ENCODE data around the gene CYB5D1. TPM values are rescaled to one million over a fixed set of nuclear protein-coding genes. Genes with fewer than 3 reads are reported as not detected.

Gene CYB5D1
- total RNA-seq, 4 donors from 2014 or later: 3.3 to 5.1 (median 4.2) TPM

DNA sequence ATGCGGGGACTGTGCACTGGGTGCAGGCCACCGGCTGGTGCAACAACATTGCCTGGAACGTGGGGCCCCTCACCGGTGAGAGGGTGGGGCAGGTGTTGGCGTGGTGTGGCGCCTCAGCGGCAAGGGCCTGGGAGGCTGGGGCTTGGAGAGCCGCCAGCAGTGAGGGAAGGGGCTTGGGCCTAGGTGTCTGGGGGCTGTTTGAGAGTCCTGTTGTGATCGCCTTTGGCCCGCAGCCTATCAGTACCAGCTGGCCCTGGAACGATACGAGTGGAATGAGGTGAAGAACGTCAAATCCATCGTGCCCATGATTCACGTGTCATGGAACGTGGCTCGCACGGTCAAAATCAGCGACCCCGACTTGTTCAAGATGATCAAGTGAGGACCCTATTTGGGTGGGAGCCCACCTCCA is 5.5 kb upstream of the CYB5D1 start:
- no peaks in the 10 kb centered on the region for H3K27me3 ChIP-seq
- peak overlapping the region in 3 of 4 donors; percentile 14 to 72 (median 52) for H3K27ac ChIP-seq
- H3K4me3 ChIP-seq: no peak overlapping the region
- H3K4me1 ChIP-seq: peaks cover 10 to 40% (median 17%) of the 10 kb centered on the region in 4 donors
- no peak for DNase-seq
- no peaks in the 10 kb centered on the region for H3K9me3 ChIP-seq
- TF ChIP-seq POLR2A (IDR thresholded peaks at IDR 0.05): no peak
- TF ChIP-seq, protein P1, sequence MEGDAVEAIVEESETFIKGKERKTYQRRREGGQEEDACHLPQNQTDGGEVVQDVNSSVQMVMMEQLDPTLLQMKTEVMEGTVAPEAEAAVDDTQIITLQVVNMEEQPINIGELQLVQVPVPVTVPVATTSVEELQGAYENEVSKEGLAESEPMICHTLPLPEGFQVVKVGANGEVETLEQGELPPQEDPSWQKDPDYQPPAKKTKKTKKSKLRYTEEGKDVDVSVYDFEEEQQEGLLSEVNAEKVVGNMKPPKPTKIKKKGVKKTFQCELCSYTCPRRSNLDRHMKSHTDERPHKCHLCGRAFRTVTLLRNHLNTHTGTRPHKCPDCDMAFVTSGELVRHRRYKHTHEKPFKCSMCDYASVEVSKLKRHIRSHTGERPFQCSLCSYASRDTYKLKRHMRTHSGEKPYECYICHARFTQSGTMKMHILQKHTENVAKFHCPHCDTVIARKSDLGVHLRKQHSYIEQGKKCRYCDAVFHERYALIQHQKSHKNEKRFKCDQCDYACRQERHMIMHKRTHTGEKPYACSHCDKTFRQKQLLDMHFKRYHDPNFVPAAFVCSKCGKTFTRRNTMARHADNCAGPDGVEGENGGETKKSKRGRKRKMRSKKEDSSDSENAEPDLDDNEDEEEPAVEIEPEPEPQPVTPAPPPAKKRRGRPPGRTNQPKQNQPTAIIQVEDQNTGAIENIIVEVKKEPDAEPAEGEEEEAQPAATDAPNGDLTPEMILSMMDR (IDR thresholded peaks at IDR 0.05): no peak
- peaks cover 0 to 77% (median 0%) of the 10 kb centered on the region in 3 donors for H3K36me3 ChIP-seq

DNA sequence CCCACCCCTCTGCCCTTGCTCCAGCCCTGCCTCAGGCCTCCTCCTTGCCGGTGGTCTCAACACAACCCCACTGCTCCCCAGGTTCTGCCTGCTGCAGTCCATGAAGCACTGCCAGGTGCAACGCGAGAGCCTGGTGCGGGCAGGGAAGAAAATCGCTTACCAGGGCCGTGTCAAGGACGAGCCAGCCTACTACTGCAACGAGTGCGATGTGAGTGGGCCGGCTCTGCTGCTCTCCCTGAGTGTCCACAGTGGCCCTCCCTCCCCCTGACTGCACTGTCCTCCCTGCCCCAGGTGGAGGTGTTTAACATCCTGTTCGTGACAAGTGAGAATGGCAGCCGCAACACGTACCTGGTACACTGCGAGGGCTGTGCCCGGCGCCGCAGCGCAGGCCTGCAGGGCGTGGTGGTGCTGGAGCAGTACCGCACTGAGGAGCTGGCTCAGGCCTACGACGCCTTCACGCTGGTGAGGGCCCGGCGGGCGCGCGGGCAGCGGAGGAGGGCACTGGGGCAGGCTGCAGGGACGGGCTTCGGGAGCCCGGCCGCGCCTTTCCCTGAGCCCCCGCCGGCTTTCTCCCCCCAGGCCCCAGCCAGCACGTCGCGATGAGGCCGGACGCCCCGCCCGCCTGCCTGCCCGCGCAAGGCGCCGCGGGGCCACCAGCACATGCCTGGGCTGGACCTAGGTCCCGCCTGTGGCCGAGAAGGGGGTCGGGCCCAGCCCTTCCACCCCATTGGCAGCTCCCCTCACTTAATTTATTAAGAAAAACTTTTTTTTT is 4.7 kb upstream of the CYB5D1 start:
- Histone ChIP-seq H3K27me3 (no peaks in the 10 kb centered on the region), H3K4me3 (no peak overlapping the region), H3K36me3 (peaks cover 0 to 69% (median 0%) of the 10 kb centered on the region in 3 donors), H3K27ac (no peak overlapping the region), H3K4me1 (peaks cover 10 to 42% (median 17%) of the 10 kb centered on the region in 4 donors), H3K9me3 (no peaks in the 10 kb centered on the region)
- TF ChIP-seq, protein P1 (IDR thresholded peaks at IDR 0.05): no peak
- TF ChIP-seq POLR2A (IDR thresholded peaks at IDR 0.05): no peak
- DNase-seq: peak in 1 of 3 donors; percentile 52

DNA sequence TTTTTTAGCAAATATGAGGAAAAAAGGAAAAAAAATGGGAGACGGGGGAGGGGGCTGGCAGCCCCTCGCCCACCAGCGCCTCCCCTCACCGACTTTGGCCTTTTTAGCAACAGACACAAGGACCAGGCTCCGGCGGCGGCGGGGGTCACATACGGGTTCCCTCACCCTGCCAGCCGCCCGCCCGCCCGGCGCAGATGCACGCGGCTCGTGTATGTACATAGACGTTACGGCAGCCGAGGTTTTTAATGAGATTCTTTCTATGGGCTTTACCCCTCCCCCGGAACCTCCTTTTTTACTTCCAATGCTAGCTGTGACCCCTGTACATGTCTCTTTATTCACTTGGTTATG is 4.1 kb upstream of the CYB5D1 start:
- TF ChIP-seq, protein P1 (IDR thresholded peaks at IDR 0.05): no peak
- no peak for TF ChIP-seq POLR2A (IDR thresholded peaks at IDR 0.05)
- peaks cover 0 to 63% (median 0%) of the 10 kb centered on the region in 3 donors for H3K36me3 ChIP-seq
- H3K27me3 ChIP-seq: no peaks in the 10 kb centered on the region
- H3K9me3 ChIP-seq: no peaks in the 10 kb centered on the region
- no peak for DNase-seq
- H3K27ac ChIP-seq: no peak overlapping the region
- no peak overlapping the region for H3K4me3 ChIP-seq
- H3K4me1 ChIP-seq: peaks cover 10 to 47% (median 20%) of the 10 kb centered on the region in 4 donors

DNA sequence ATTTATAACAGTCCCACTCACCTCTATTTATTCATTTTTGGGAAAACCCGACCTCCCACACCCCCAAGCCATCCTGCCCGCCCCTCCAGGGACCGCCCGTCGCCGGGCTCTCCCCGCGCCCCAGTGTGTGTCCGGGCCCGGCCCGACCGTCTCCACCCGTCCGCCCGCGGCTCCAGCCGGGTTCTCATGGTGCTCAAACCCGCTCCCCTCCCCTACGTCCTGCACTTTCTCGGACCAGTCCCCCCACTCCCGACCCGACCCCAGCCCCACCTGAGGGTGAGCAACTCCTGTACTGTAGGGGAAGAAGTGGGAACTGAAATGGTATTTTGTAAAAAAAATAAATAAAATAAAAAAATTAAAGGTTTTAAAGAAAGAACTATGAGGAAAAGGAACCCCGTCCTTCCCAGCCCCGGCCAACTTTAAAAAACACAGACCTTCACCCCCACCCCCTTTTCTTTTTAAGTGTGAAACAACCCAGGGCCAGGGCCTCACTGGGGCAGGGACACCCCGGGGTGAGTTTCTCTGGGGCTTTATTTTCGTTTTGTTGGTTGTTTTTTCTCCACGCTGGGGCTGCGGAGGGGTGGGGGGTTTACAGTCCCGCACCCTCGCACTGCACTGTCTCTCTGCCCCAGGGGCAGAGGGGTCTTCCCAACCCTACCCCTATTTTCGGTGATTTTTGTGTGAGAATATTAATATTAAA is 3.6 kb upstream of the CYB5D1 start:
- Histone ChIP-seq H3K27me3 (no peaks in the 10 kb centered on the region), H3K27ac (no peak overlapping the region), H3K4me3 (no peak overlapping the region), H3K4me1 (peaks cover 10 to 53% (median 20%) of the 10 kb centered on the region in 4 donors), H3K36me3 (peaks cover 0 to 58% (median 0%) of the 10 kb centered on the region in 3 donors), H3K9me3 (no peaks in the 10 kb centered on the region)
- no peak for DNase-seq
- no peak for TF ChIP-seq POLR2A (IDR thresholded peaks at IDR 0.05)
- TF ChIP-seq, protein P1 (IDR thresholded peaks at IDR 0.05): no peak

DNA sequence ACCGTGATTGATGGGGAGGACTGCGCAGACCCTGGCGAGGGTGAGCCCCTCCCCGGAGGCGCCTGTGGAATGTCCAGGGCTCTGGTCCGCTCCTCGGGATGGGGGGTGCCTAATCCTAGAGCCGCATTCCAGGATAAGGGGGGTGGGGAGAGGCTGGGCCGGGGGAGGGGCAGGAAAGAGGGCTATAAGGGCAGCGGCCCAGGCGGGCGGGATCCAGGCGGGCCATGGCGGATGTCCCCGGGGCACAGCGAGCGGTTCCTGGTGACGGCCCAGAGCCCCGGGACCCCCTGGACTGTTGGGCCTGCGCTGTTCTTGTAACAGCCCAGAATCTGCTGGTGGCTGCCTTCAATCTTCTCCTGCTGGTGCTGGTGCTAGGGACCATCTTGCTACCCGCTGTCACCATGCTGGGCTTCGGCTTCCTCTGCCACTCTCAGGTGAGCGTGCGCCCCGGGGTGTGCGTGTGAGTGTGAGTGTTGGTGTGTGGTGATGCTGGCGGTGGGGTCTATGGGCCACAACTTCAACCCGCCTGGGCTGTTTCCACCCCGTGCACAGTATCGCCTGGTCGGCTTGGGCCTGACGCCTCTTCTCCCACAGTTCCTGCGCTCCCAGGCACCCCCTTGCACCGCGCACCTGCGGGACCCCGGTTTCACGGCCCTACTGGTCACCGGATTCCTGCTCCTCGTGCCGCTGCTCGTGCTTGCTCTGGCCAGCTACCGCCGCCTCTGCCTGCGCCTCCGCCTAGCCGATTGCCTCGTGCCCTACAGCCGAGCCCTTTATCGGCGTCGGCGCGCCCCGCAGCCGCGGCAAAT is 2.7 kb upstream of the CYB5D1 start, which contains the start of gene TMEM88:
TMEM88 (plus strand) TSS at position 216 of the 809 bp plus-strand sequence; CDS start at position 225, 9 bp downstream.
- peaks cover 10 to 53% (median 20%) of the 10 kb centered on the region in 4 donors for H3K4me1 ChIP-seq

More for the DNA sequence above, 2.7 kb upstream of the CYB5D1 start, which contains the start of gene TMEM88:
- Histone ChIP-seq H3K27me3 (no peaks in the 10 kb centered on the region), H3K27ac (peak within 1 kb of the TSS in 3 of 4 donors; percentile 88 to 94 (median 92)), H3K36me3 (peaks cover 0 to 50% (median 0%) of the 10 kb centered on the region in 3 donors), H3K9me3 (no peaks in the 10 kb centered on the region), H3K4me3 (peak within 1 kb of the TSS in 2 of 4 donors; percentile 70 to 77)
- peak in 1 of 3 donors; percentile 52 for DNase-seq
- TF ChIP-seq, protein P1 (IDR thresholded peaks at IDR 0.05): no peak
- TF ChIP-seq POLR2A (IDR thresholded peaks at IDR 0.05): no peak

Data from Peyer's patch (tissue), 4 donors.